ENCODE data around the gene COL18A1.
"Not testable (repeated sequence)": the region's sequence is repeated elsewhere in the genome, so short reads cannot be mapped to it uniquely, and the experiment has no call there.

Gene COL18A1

GRCh38 chr21:45366931-45367401 is 38.0 kb upstream of the COL18A1 start:
- no peak for DNase-seq (ENCODE audit: low read depth in 2 of 2, low spot score in 1 of 2)

- no peak for DNase-seq (ENCODE audit: low read depth in 2 of 2, low spot score in 1 of 2)
These were observed 37.3 kb upstream of the COL18A1 start for GRCh38 chr21:45367402-45368351.

GRCh38 chr21:45369018-45369417 is 35.9 kb upstream of the COL18A1 start:
- DNase-seq (ENCODE audit: low read depth in 2 of 2, low spot score in 1 of 2): not testable (repeated sequence)

GRCh38 chr21:45370575-45370974 is 34.4 kb upstream of the COL18A1 start:
- DNase-seq (ENCODE audit: low read depth in 2 of 2, low spot score in 1 of 2): no peak

GRCh38 chr21:45371081-45371480 is 33.9 kb upstream of the COL18A1 start:
- DNase-seq (ENCODE audit: low read depth in 2 of 2, low spot score in 1 of 2): no peak

- DNase-seq (ENCODE audit: low read depth in 2 of 2, low spot score in 1 of 2): no peak
These were observed 33.3 kb upstream of the COL18A1 start for GRCh38 chr21:45371655-45372054.

GRCh38 chr21:45372732-45373355 is 32.1 kb upstream of the COL18A1 start:
- no peak for DNase-seq (ENCODE audit: low read depth in 2 of 2, low spot score in 1 of 2)

GRCh38 chr21:45373991-45374816 is 30.8 kb upstream of the COL18A1 start:
- no peak for DNase-seq (ENCODE audit: low read depth in 2 of 2, low spot score in 1 of 2)

GRCh38 chr21:45374826-45375455 is 30.0 kb upstream of the COL18A1 start:
- DNase-seq (ENCODE audit: low read depth in 2 of 2, low spot score in 1 of 2): no peak

GRCh38 chr21:45376459-45377324 is 28.3 kb upstream of the COL18A1 start:
- DNase-seq (ENCODE audit: low read depth in 2 of 2, low spot score in 1 of 2): no peak

- DNase-seq (ENCODE audit: low read depth in 2 of 2, low spot score in 1 of 2): no peak
These were observed 27.6 kb upstream of the COL18A1 start for GRCh38 chr21:45377325-45377709.

GRCh38 chr21:45377866-45378257 is 27.1 kb upstream of the COL18A1 start:
- no peak for DNase-seq (ENCODE audit: low read depth in 2 of 2, low spot score in 1 of 2)

- DNase-seq (ENCODE audit: low read depth in 2 of 2, low spot score in 1 of 2): no peak
These were observed 26.6 kb upstream of the COL18A1 start for GRCh38 chr21:45378258-45378966.

GRCh38 chr21:45379171-45379900 is 25.6 kb upstream of the COL18A1 start:
- no peak for DNase-seq (ENCODE audit: low read depth in 2 of 2, low spot score in 1 of 2)

GRCh38 chr21:45379901-45380330 is 25.0 kb upstream of the COL18A1 start:
- DNase-seq (ENCODE audit: low read depth in 2 of 2, low spot score in 1 of 2): no peak

- DNase-seq (ENCODE audit: low read depth in 2 of 2, low spot score in 1 of 2): no peak
These were observed 24.4 kb upstream of the COL18A1 start for GRCh38 chr21:45380566-45380965.

GRCh38 chr21:45381036-45381787 is 23.8 kb upstream of the COL18A1 start:
- no peak for DNase-seq (ENCODE audit: low read depth in 2 of 2, low spot score in 1 of 2)
